Omental fat pad (tissue), 4 donors: ENCODE results near the gene CPT1B. TPM values are rescaled to one million over a fixed set of nuclear protein-coding genes. Genes with fewer than 3 reads are reported as not detected.
"Not testable (repeated sequence)": the region's sequence is repeated elsewhere in the genome, so short reads cannot be mapped to it uniquely, and the experiment has no call there.

Source experiments
- ATAC-seq: fragments of 150-250 bp; one replicate; pipeline ENCODE4 v1.9.1; 2016; ENCODE audit warnings: mild to moderate bottlenecking, moderate library complexity; ENCODE audit not compliant: low FRiP score
- DNase-seq: peaks from one replicate; pipeline ENCODE4 v3.0.0-alpha.2; 2019; ENCODE audit warnings: low spot score
- CTCF ChIP-seq, 3 donors: fragments of 450-650 bp; IDR thresholded peaks; one replicate each; pipeline ENCODE4 v1.5.1; 2016 to 2017; ENCODE audit warnings: antibody characterized with exemption in 3 of 3, mild to moderate bottlenecking in 3 of 3, moderate library complexity in 2 of 3
- total RNA-seq, 4 donors: library from RNA; depleted of rRNA; stranded (reverse); fragments of >200 nt; gene quantifications; one replicate each; pipeline ENCODE4 v1.1.0, GENCODE V29; 2016

CPT1B gene
- total RNA-seq, 4 donors from 2014 or later, result 4.9 to 29.2 (median 10.8) TPM

- no peak for TF ChIP-seq CTCF (IDR thresholded peaks at IDR 0.05)
- no peak for ATAC-seq
- DNase-seq, result no peak
Observed at GRCh38 chr22:50523806-50524675, 54.2 kb downstream of the CPT1B start.

GRCh38 chr22:50523458-50523805 lies 54.8 kb downstream of the CPT1B start:
- no peak for DNase-seq
- no peak for ATAC-seq
- TF ChIP-seq CTCF (IDR thresholded peaks at IDR 0.05), result no peak

- ATAC-seq, result no peak
- TF ChIP-seq CTCF (IDR thresholded peaks at IDR 0.05), result no peak
- DNase-seq, result no peak
Observed at GRCh38 chr22:50522806-50523438, 55.3 kb downstream of the CPT1B start.

GRCh38 chr22:50522208-50522805 lies 55.9 kb downstream of the CPT1B start:
- no peak for ATAC-seq
- no peak for DNase-seq
- TF ChIP-seq CTCF (IDR thresholded peaks at IDR 0.05), result no peak

- ATAC-seq (no peak), DNase-seq (no peak)
- no peak for TF ChIP-seq CTCF (IDR thresholded peaks at IDR 0.05)
Observed at GRCh38 chr22:50521710-50522109, 56.5 kb downstream of the CPT1B start.

GRCh38 chr22:50520826-50521453 lies 57.3 kb downstream of the CPT1B start:
- DNase-seq, result no peak
- TF ChIP-seq CTCF (IDR thresholded peaks at IDR 0.05), result no peak
- no peak for ATAC-seq

- not testable (repeated sequence) for ATAC-seq, DNase-seq
Observed at GRCh38 chr22:50520184-50520583, 58.0 kb downstream of the CPT1B start.
